HL-60 (cell line): ENCODE measurements around the gene GIPC1.

Source experiments
- DNase-seq, 2 experiments: peaks; one replicate each; pipeline ENCODE4 v3.0.0-alpha.2; 2010 to 2020; ENCODE audit warnings: low read depth in 1 of 2, low spot score in 1 of 2
- H3K27ac ChIP-seq: fragments of 250-450 bp; sonication (Bioruptor Pico); replicated peaks from 2 replicates; pipeline ENCODE4 v1.5.1; 2020; ENCODE audit warnings: mild to moderate bottlenecking, moderate library complexity
- H3K27me3 ChIP-seq: fragments of 250-450 bp; sonication (Bioruptor Pico); 2 replicates; pipeline ENCODE4 v1.5.1; 2021; ENCODE audit warnings: mild to moderate bottlenecking, moderate library complexity; ENCODE audit not compliant: insufficient read depth, poor library complexity, severe bottlenecking
- H3K4me3 ChIP-seq: replicated peaks from 2 replicates; pipeline ENCODE4 v1.5.1; 2011; ENCODE audit warnings: mild to moderate bottlenecking, control low read depth, low read length; ENCODE audit not compliant: insufficient read depth
- CTCF ChIP-seq: IDR thresholded peaks from one replicate; pipeline ENCODE4 v1.5.1; 2011; ENCODE audit warnings: low read length, control low read depth, inconsistent platforms; ENCODE audit not compliant: insufficient read depth
- GABPA ChIP-seq: IDR thresholded peaks from 2 replicates; pipeline ENCODE4 v1.6.1; 2012; ENCODE audit warnings: low read depth
- POLR2AphosphoS5 ChIP-seq: IDR thresholded peaks from 2 replicates; pipeline ENCODE4 v1.6.1; 2012; ENCODE audit warnings: low read depth
- REST ChIP-seq: IDR thresholded peaks from 2 replicates; pipeline ENCODE4 v1.6.1; 2012; ENCODE audit warnings: low read depth; ENCODE audit not compliant: insufficient replicate concordance
- SPI1 ChIP-seq: IDR thresholded peaks from 2 replicates; pipeline ENCODE4 v1.6.1; 2012; ENCODE audit warnings: low read depth, mild to moderate bottlenecking, borderline replicate concordance

GIPC1 gene

GRCh38 chr19:14434543-14435319, 61.2 kb downstream of the GIPC1 start:
- H3K4me3 ChIP-seq, result peak overlapping the region; percentile 77
- H3K27me3 ChIP-seq, result no peaks in the 10 kb centered on the region
- H3K27ac ChIP-seq, result peak overlapping the region; percentile 23; the same call in 1 of the 2 replicates
- DNase-seq, result peak; percentile 67
- TF ChIP-seq SPI1 (0 out of 2 replicates have a peak, but pooled peaks have one; percentile 2), POLR2AphosphoS5 (no peak)

GRCh38 chr19:14433554-14434501, 62.1 kb downstream of the GIPC1 start:
- Histone ChIP-seq H3K27ac (peak overlapping the region; percentile 48), H3K4me3 (peak overlapping the region; percentile 77), H3K27me3 (no peaks in the 10 kb centered on the region)
- peak in 1 of 2 experiments; percentile 23 for DNase-seq
- TF ChIP-seq REST (no peak), CTCF (no peak), POLR2AphosphoS5 (no peak; the same call in 1 of the 2 replicates), GABPA (no peak), SPI1 (no peak)

GRCh38 chr19:14432791-14433553, 63.0 kb downstream of the GIPC1 start, which contains the start of gene PKN1:
PKN1 (plus strand) TSS chr19:14433306; CDS start chr19:14433522, 216 bp downstream.
- H3K27ac ChIP-seq, result peak within 1 kb of the TSS; percentile 48
- no peak for DNase-seq
- no peaks in the 10 kb centered on the region for H3K27me3 ChIP-seq
- TF ChIP-seq CTCF (no peak), SPI1 (no peak), REST (no peak), GABPA (no peak), POLR2AphosphoS5 (no peak)
- H3K4me3 ChIP-seq, result peak within 1 kb of the TSS; percentile 77

- DNase-seq, result no peak
- H3K27me3 ChIP-seq, result no peaks in the 10 kb centered on the region
- no peak for TF ChIP-seq REST
- TF ChIP-seq SPI1, result no peak
- no peak for TF ChIP-seq CTCF
- no peak for TF ChIP-seq POLR2AphosphoS5
- TF ChIP-seq GABPA, result no peak
- H3K27ac ChIP-seq, result no peak overlapping the region
- no peak overlapping the region for H3K4me3 ChIP-seq
These were observed 65.2 kb downstream of the GIPC1 start for GRCh38 chr19:14430712-14431111.
